Measurements from ENCODE around the gene ASPDH.

ASPDH gene

DNA sequence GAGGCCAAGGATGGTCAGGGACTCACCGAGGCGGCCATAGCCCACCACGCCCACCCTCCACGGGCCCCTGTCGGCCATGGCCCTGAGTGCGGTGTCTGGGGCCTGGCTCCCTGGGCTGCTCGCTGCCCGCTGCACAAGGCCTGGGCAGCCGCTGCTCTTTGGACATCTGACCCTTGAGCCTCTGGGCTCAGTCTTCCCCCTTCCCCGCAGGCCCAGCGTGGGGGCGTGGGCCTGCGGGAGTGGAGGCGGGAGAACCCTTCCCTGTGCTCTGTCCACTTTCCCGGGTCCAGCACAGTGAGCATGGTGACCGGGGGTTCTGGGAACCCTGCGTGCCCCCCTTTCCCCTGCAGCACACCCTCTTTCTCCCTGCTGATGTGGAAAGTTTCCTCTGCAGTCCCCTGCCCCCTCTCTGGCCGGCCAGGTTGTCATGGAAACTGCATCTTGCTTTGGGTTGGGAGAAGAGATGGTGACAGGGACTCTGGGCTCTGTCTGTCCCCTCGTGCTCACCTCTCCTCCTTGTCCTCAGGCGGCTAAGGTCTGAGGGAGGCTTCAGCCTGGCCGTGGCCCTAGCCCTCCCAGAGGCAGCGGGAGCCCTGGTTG is at the start of gene ASPDH:
ASPDH (minus strand) TSS at position 168 of the 600 bp plus-strand sequence; CDS start at position 78, 90 bp downstream.
- DNase-seq (ENCODE audit: low spot score), result no peak

GRCh38 chr19:50562996-50563395 is 49.3 kb upstream of the ASPDH start:
- DNase-seq (ENCODE audit: low spot score), result no peak

DNA sequence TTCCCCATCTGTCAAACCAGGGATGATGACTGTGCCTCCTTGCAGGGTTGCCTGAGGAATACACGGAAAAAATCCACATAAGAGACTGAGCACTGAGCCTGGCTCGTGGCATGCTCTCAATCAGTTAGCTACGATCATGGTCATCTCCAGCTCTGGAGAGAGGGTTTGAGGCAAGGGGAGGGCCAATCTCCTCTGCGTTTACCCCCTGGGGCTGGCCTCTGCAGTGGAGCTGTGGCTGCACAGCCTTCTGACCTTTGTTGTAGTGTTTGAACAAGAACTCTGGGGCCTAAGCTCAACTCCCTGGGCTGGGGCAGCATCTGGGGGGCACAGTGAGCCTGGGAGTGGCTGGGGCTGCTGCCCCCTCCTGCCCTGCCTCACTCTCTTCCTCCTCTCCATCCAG is 48.6 kb upstream of the ASPDH start:
- DNase-seq (ENCODE audit: low spot score), result no peak

GRCh38 chr19:50559636-50560035 is 45.9 kb upstream of the ASPDH start:
- no peak for DNase-seq (ENCODE audit: low spot score)

DNA sequence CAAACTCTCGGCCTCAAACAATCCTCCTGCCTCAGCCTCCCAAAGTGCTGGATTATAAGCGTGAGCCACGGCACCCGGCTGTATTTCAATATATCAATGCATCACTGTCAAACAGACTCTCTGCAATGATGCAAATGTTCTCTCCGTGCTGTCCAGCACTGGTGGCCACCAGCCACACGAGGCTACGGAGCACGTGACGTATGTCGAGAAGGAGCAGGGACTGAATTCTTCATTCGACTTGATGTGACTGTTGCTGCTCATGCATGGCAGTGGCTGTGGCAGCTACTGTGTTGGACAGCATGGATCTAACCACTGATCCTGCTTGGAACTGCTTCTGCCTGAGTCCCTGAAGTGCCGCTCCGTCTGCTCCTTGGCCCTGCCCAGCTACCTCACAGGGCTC is 44.7 kb upstream of the ASPDH start:
- DNase-seq (ENCODE audit: low spot score), result no peak

DNA sequence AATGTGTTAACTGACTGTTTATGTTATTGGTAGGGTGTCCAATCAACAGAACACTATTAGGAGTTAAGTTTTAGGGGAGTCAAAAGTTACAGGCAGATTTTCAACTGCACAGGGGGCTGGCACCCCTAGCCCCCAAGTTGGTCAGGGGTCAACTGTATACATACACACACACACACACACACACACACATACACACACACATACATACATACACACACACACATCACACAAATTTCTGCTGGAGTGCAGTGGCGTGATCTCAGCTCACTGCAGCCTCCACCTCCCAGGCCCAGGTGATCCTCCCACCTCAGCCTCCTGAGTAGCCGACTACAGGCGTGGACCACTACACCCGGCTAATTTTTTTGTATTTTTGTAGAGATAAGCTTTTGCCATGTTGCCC is 44.3 kb upstream of the ASPDH start:
- DNase-seq (ENCODE audit: low spot score), result no peak

GRCh38 chr19:50557009-50557613 is 43.4 kb upstream of the ASPDH start:
- no peak for DNase-seq (ENCODE audit: low spot score)

DNA sequence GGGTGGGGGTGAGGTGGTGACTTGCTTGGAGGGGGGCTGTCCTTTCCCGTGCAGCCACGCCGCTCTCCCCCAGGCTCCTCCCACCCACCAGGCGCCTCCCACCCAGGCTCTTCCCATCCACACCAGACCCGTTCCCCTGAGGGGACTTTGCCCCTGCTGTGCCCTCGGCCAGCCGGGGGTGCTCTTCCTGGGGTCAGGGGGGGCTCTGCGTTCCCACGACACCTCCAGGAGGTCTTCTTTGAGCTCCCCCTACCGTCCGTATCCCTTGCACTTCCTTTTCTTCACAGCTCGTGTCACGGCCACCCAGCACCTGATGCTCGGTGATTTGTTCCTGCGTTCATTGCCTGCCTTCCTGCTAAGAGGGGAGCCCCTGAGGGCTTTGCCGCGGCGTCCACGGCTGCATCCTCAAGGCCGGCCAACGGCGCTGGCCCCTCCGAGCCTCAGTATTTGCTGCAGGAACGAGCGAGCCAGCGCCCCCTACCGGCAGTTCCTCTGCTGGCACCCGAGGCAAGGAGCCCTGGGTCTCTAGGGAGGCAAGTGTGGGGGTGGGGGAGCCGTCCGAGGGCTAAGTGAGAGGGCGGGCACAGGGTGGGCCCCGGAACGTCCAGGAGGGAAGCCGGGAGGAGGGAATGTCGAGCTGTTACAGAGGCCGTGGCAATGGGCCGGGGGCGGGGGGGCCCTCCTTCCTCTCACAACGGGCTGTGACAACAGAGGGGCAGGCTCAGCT is 42.7 kb upstream of the ASPDH start:
- DNase-seq (ENCODE audit: low spot score), result peak; percentile 60

- DNase-seq (ENCODE audit: low spot score), result no peak
Observed at GRCh38 chr19:50555450-50556281, 42.0 kb upstream of the ASPDH start.

DNA sequence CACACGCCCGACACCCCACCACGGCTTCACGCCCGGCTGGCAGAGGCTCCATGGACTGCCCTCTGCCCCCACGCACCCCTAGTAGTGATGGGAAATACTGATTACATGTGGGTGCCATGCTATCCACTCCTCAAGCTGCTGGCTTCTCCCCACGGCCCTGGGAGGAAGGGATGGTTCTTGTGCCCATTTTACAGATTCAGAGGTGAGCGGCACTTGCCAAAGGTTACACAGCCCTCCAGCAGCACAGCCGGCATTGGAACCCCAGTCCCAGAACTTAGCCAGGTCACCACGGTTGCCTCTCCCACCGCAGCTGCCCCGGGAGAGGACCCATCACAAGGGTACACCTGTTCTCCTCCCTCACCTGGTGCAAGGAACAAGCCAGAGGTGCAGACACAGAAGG is 41.3 kb upstream of the ASPDH start:
- no peak for DNase-seq (ENCODE audit: low spot score)

- DNase-seq (ENCODE audit: low spot score), result no peak
Observed at GRCh38 chr19:50554212-50554611, 40.5 kb upstream of the ASPDH start.

- DNase-seq (ENCODE audit: low spot score), result no peak
Observed at GRCh38 chr19:50553134-50553703, 39.5 kb upstream of the ASPDH start.

DNA sequence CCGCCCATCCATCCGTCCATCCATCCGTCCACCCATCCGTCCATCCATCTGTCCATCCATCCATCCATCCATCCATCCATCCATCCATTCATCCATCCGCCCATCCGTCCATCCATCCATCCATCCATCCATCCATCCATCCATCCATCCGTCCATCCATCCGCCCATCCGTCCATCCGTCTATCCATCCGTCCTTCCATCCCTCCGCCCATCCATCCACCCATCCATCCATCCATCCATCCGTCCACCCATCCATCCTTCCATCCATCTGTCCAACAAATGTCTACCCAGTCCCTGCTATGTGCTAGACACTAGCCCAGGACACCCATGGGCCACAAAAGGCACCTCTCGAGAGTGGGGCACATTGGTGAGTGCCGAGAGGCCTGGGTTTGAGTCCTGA is 38.8 kb upstream of the ASPDH start:
- DNase-seq (ENCODE audit: low spot score), result no peak

DNA sequence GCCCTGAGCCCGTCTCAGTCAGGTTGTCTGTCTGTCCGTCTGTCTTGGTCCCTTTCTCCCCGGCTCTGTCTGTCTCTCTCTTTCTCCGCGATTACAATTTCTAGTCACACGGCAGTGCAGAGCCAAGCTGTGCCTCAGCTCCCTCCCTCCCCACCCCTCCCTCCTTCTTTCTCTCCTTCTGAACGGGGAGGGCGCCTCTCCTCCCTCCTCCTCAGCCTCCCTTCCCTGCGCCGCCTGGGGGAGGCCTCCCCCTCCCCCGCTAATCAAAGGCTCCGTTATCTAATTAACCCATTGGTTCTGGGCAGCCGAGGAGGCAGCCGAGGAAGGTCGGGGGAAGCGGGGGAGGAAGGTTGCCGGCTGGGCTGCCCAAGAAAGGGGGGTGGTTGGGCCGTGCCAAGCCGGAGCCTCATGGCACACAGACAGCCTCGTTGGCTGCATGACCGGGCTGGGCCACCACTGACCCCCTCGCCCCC is 38.0 kb upstream of the ASPDH start:
- DNase-seq (ENCODE audit: low spot score), result no peak

GRCh38 chr19:50551034-50551714 is 37.5 kb upstream of the ASPDH start:
- no peak for DNase-seq (ENCODE audit: low spot score)

DNA sequence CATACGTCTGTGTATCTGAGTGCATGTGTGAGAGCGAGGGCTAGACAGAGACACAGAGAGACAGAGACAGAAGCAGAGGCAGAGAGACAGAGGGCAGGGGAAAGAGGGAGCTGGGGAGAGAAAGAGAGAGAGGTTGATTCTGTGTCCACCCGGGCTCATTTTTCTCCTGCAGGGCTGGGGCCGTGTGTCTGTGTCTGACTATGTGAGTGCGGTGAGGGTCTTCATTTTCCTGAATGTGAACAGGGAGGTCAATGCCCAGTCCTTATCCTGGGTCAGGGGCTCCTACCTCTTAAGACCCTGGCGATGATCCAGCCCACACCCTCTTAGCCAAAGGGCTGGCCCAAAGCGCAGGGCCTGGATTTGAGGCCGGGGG is 36.9 kb upstream of the ASPDH start:
- DNase-seq (ENCODE audit: low spot score), result no peak

DNA sequence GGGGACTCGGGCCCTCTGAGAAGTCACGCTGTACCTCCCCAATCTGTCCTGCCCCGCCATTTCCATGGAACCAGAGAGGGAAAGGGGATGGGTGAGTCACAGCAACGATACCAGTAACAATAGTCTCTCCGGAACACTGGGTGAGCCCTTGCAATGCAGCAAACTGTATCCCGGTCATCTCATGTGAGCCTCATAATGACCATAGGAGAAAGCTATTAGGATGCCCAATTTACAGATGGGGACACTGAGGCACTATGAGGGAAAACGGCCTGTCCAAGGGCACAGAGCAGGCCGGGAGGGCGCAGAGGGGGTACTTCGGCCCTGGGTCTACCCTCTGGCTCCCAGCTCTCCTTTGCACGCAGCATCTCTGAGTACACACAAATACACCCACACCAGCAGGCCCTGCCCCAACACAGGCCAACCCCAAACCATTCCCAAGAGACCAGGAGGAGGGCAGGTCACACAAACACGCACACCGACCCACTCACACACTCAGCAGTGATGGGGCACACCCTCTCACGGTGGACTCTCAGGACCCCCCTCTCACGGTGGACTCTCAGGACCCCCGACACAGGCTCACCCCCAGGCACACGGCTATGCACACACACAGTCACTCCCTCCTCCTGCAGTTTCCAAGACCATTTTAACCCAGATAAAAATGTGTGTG is 36.3 kb upstream of the ASPDH start:
- DNase-seq (ENCODE audit: low spot score), result no peak

DNA sequence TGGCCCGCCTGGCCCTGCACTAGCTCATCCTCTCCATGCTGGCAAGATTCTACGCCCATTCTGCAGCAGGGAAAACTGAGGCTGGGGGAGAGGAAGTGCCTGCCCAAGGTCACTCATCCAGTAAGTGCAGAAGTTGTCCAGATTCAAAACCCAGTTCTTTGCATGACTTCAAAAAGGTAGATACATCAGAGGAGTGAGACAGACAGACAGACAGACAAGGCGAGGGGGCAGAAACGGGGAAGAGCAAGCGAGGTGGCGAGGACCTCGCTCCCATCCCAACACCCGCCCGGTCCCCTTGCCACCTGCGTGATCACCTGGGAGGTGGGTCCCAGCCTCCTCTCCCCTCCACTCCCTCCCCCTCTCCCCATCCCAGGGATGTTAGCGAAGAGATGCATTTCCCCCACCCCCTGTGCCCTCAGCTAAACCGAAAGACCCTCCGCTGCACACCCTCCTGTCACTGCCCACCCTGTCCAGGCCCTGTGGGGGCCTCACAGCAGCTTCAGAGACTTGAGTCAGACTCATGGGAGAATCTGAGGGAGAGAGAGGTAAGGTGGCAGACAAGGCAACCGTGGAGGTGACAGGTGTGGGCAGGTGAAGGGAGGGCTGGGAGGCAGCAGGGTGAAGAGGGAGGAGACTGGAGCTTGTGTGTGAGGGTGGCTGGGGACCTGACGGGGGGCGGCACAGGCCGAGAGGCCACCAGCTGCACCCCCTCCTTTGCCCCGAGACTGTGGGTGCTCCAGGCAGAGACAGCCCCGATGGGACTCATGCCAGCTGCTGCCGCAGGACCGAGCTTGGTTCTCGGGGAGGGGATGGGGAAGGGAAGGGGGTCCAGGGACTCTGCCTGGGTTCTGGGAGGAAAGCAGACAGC is 35.6 kb upstream of the ASPDH start:
- no peak for DNase-seq (ENCODE audit: low spot score)

- DNase-seq (ENCODE audit: low spot score), result no peak
Observed at GRCh38 chr19:50548191-50549058, 34.7 kb upstream of the ASPDH start.

All from CD4-positive, alpha-beta T cell treated with Interleukin-15 for 4 hours (primary cell).